H9 (cell line): ENCODE measurements around the gene ANK3. TPM values are rescaled to one million over a fixed set of nuclear protein-coding genes. Genes with fewer than 3 reads are reported as not detected.

Experiments used
- DNase-seq: peaks from one replicate; pipeline ENCODE4 v3.0.0-alpha.2; 2017
- H2AFZ ChIP-seq: one replicate; pipeline ENCODE4 v1.6.1; 2013; ENCODE audit warnings: mild to moderate bottlenecking, low read length, control low read depth, moderate library complexity
- H2AK5ac ChIP-seq: 2 replicates; pipeline ENCODE4 v1.6.1; 2013; ENCODE audit warnings: low read length, control low read depth, mixed read lengths; ENCODE audit not compliant: insufficient read length
- H2BK120ac ChIP-seq: one replicate; pipeline ENCODE4 v1.6.1; 2013; ENCODE audit warnings: low read depth, mild to moderate bottlenecking, low read length, control low read depth, inconsistent platforms; ENCODE audit not compliant: poor library complexity, severe bottlenecking
- H2BK12ac ChIP-seq: 2 replicates; pipeline ENCODE4 v1.6.1; 2013; ENCODE audit warnings: low read length, control low read depth, mixed read lengths, low read depth; ENCODE audit not compliant: insufficient read length
- H2BK15ac ChIP-seq: 2 replicates; pipeline ENCODE4 v1.6.1; 2013; ENCODE audit warnings: low read depth, low read length, control low read depth
- H2BK20ac ChIP-seq: one replicate; pipeline ENCODE4 v1.6.1; 2013; ENCODE audit warnings: low read depth, mild to moderate bottlenecking, low read length, control low read depth, inconsistent platforms; ENCODE audit not compliant: poor library complexity, severe bottlenecking
- H2BK5ac ChIP-seq: 2 replicates; pipeline ENCODE4 v1.6.1; 2013; ENCODE audit warnings: low read length, control low read depth, mixed read lengths; ENCODE audit not compliant: insufficient read length
- H3K14ac ChIP-seq: 2 replicates; pipeline ENCODE4 v1.6.1; 2013; ENCODE audit warnings: low read length, control low read depth; ENCODE audit not compliant: insufficient read depth
- H3K18ac ChIP-seq: 2 replicates; pipeline ENCODE4 v1.6.1; 2013; ENCODE audit warnings: low read depth, mild to moderate bottlenecking, mixed read lengths, low read length, control low read depth; ENCODE audit not compliant: insufficient read length
- H3K23ac ChIP-seq: 2 replicates; pipeline ENCODE4 v1.6.1; 2013; ENCODE audit warnings: low read length, control low read depth, mixed read lengths, low read depth; ENCODE audit not compliant: insufficient read length
- H3K23me2 ChIP-seq: 2 replicates; pipeline ENCODE4 v1.6.1; 2013; ENCODE audit warnings: low read depth, mild to moderate bottlenecking, mixed read lengths, low read length, control low read depth; ENCODE audit not compliant: insufficient read length, poor library complexity, severe bottlenecking
- H3K27ac ChIP-seq: 2 replicates; pipeline ENCODE4 v1.5.1; 2013; ENCODE audit warnings: low read length, control low read depth, mixed read lengths, low read depth; ENCODE audit not compliant: insufficient read length
- H3K27me3 ChIP-seq: 2 replicates; pipeline ENCODE4 v1.6.1; 2013; ENCODE audit warnings: low read length, control low read depth, inconsistent platforms; ENCODE audit not compliant: insufficient read depth
- H3K4ac ChIP-seq: 2 replicates; pipeline ENCODE4 v1.6.1; 2013; ENCODE audit warnings: low read depth, mild to moderate bottlenecking, control low read depth, inconsistent platforms, low read length, moderate library complexity
- H3K4me1 ChIP-seq: 2 replicates; pipeline ENCODE4 v1.6.1; 2013; ENCODE audit warnings: low read length, control low read depth, inconsistent platforms; ENCODE audit not compliant: insufficient read depth
- H3K4me2 ChIP-seq: 2 replicates; pipeline ENCODE4 v1.6.1; 2013; ENCODE audit warnings: low read length, control low read depth, mixed read lengths; ENCODE audit not compliant: insufficient read length, insufficient read depth
- H3K56ac ChIP-seq: 2 replicates; pipeline ENCODE4 v1.6.1; 2013; ENCODE audit warnings: low read depth, mild to moderate bottlenecking, mixed read lengths, low read length, control low read depth; ENCODE audit not compliant: insufficient read length
- H3K79me1 ChIP-seq: 2 replicates; pipeline ENCODE4 v1.6.1; 2013; ENCODE audit warnings: low read depth, mild to moderate bottlenecking, moderate library complexity, low read length, control low read depth, inconsistent platforms; ENCODE audit not compliant: insufficient read depth, poor library complexity, severe bottlenecking
- H3K79me2 ChIP-seq: 2 replicates; pipeline ENCODE4 v1.6.1; 2013; ENCODE audit warnings: low read length, control low read depth, inconsistent platforms; ENCODE audit not compliant: insufficient read depth
- H3K9ac ChIP-seq: 2 replicates; pipeline ENCODE4 v1.6.1; 2013; ENCODE audit warnings: low read length, control low read depth, mixed read lengths; ENCODE audit not compliant: insufficient read length; ENCODE audit errors: extremely low read depth
- H3K9me3 ChIP-seq: one replicate; pipeline ENCODE4 v1.6.1; 2013; ENCODE audit warnings: low read depth, low read length, inconsistent platforms; ENCODE audit not compliant: control insufficient read depth
- H3T11ph ChIP-seq: one replicate; pipeline ENCODE4 v1.6.1; 2013; ENCODE audit warnings: mild to moderate bottlenecking, low read length, control low read depth, inconsistent platforms
- H4K20me1 ChIP-seq: one replicate; pipeline ENCODE4 v1.6.1; 2013; ENCODE audit not compliant: control insufficient read depth, insufficient read length, insufficient read depth
- H4K5ac ChIP-seq: 2 replicates; pipeline ENCODE4 v1.6.1; 2013; ENCODE audit warnings: low read depth, mild to moderate bottlenecking, mixed read lengths, low read length, control low read depth; ENCODE audit not compliant: insufficient read length
- H4K8ac ChIP-seq: replicated peaks from 2 replicates; pipeline ENCODE4 v1.6.1; 2013; ENCODE audit warnings: low read length, control low read depth, mixed read lengths, low read depth; ENCODE audit not compliant: insufficient read length
- H4K91ac ChIP-seq: 2 replicates; pipeline ENCODE4 v1.6.1; 2013; ENCODE audit warnings: low read depth, mild to moderate bottlenecking, moderate library complexity, mixed read lengths, low read length, control low read depth; ENCODE audit not compliant: insufficient read length
- H3K27ac Mint-ChIP-seq, 3 experiments: 2 replicates in 2 of 3; 3 replicates in 1 of 3; pipeline ENCODE4 v1.8.0; 2020 to 2021; ENCODE audit warnings: mixed read lengths in 3 of 3, mild to moderate bottlenecking in 1 of 3, moderate library complexity in 1 of 3
- H3K27me3 Mint-ChIP-seq: 2 replicates; pipeline ENCODE4 v1.8.0; 2021; ENCODE audit warnings: low read depth, mild to moderate bottlenecking, moderate library complexity, mixed read lengths
- H3K36me3 Mint-ChIP-seq, 3 experiments: 2 replicates in 2 of 3; 3 replicates in 1 of 3; pipeline ENCODE4 v1.8.0; 2020 to 2021; ENCODE audit warnings: low read depth in 3 of 3, mixed read lengths in 3 of 3; ENCODE audit not compliant: insufficient read depth in 1 of 3
- H3K4me1 Mint-ChIP-seq, 2 experiments: 2 replicates each; pipeline ENCODE4 v1.8.0; 2020; ENCODE audit warnings: mixed read lengths in 2 of 2
- H3K4me3 Mint-ChIP-seq, 2 experiments: 2 replicates in 1 of 2; 3 replicates in 1 of 2; pipeline ENCODE4 v1.8.0; 2020 to 2021; ENCODE audit warnings: mild to moderate bottlenecking in 2 of 2, mixed read lengths in 2 of 2, moderate library complexity in 1 of 2
- H3K9me3 Mint-ChIP-seq, 2 experiments: 2 replicates in 1 of 2; 3 replicates in 1 of 2; pipeline ENCODE4 v1.8.0; 2020; ENCODE audit warnings: mild to moderate bottlenecking in 2 of 2, mixed read lengths in 2 of 2, moderate library complexity in 1 of 2
- CTCF ChIP-seq: fragments of 200-600 bp; sonication (generic); conservative IDR thresholded peaks from 3 replicates; pipeline ENCODE4 v1.8.0; 2021; ENCODE audit warnings: antibody characterized with exemption, mild to moderate bottlenecking
- WGBS: extraction: QIAGEN DNeasy Blood & Tissue Kit; methylation state at CpG from one replicate; pipeline ENCODE4 v1.1.7; 2013; ENCODE audit warnings: missing lambda C conversion rate, low lambda C conversion rate, mixed read lengths; ENCODE audit not compliant: insufficient read length; ENCODE audit errors: extremely low coverage; 5-methylcytosine and 5-hydroxymethylcytosine counted together
- total RNA-seq: library from RNA; stranded (reverse); gene quantifications from 2 replicates; pipeline ENCODE4 v1.2.1, GENCODE V29; 2021

ANK3 gene
- total RNA-seq, 1 experiment from 2014 or later = 59.6 TPM

- Histone ChIP-seq H3K27ac (no peak overlapping the region), H2BK120ac (no peak overlapping the region)
- no peaks in the 10 kb centered on the region for H3K27me3 Mint-ChIP-seq
Observed at GRCh38 chr10:60142736-60143135, 246.9 kb downstream of the ANK3 start.

More at GRCh38 chr10:60142736-60143135, 246.9 kb downstream of the ANK3 start:
- no peak overlapping the region for H2AFZ ChIP-seq
- no peak overlapping the region for H3K9ac ChIP-seq
- H3K4ac ChIP-seq = no peak overlapping the region
- H3K79me1 ChIP-seq = no peaks in the 10 kb centered on the region
- no peaks in the 10 kb centered on the region for H4K20me1 ChIP-seq
- no peak overlapping the region for H2AK5ac ChIP-seq
- Mint-ChIP-seq H3K9me3 (no peaks in the 10 kb centered on the region), H3K4me3 (no peak overlapping the region), H3K4me1 (peaks cover 9 to 23% of the 10 kb centered on the region in 2 experiments), H3K27ac (no peak overlapping the region), H3K36me3 (no peaks in the 10 kb centered on the region)
- no peak overlapping the region for H3T11ph ChIP-seq
- peaks cover 6% of the 10 kb centered on the region; the same call in 1 of the 2 replicates for H3K4me1 ChIP-seq
- H3K56ac ChIP-seq = no peak overlapping the region
- H3K79me2 ChIP-seq = no peaks in the 10 kb centered on the region
- no peak overlapping the region for H3K14ac ChIP-seq
- H2BK12ac ChIP-seq = no peak overlapping the region
- H2BK15ac ChIP-seq = no peak overlapping the region
- DNase-seq = no peak
- H3K4me2 ChIP-seq = no peak overlapping the region
- no peak for TF ChIP-seq CTCF
- WGBS = no CpG with 5 or more reads among the region's 1 CpG
- no peak overlapping the region for H4K5ac ChIP-seq
- peaks cover 9% of the 10 kb centered on the region for H3K23me2 ChIP-seq
- no peak overlapping the region for H4K91ac ChIP-seq
- no peaks in the 10 kb centered on the region for H3K9me3 ChIP-seq
- H3K23ac ChIP-seq = no peak overlapping the region
- H2BK20ac ChIP-seq = no peak overlapping the region
- H3K18ac ChIP-seq = no peak overlapping the region
- no peak overlapping the region for H2BK5ac ChIP-seq
- H3K27me3 ChIP-seq = no peaks in the 10 kb centered on the region
- no peak overlapping the region for H4K8ac ChIP-seq
